SK-N-SH (cell line): ENCODE results near the gene KIR3DL3. TPM values are rescaled to one million over a fixed set of nuclear protein-coding genes. Genes with fewer than 3 reads are reported as not detected.

Source experiments
- CTCF ChIA-PET: fragments of 300-600, 350-600 bp; formaldehyde crosslinking; extraction: SDS; loops from one replicate; lab custom pipeline; 2021; lab: Yijun Ruan, JAX
- POLR2A ChIA-PET: fragments of 350-600 bp; sonication (Branson Sonifier 250); formaldehyde crosslinking; extraction: SDS; loops from one replicate; lab custom pipeline; 2020; ENCODE audit warnings: antibody characterized with exemption, inconsistent platforms; lab: Yijun Ruan, JAX
- DNase-seq: peaks from one replicate; pipeline ENCODE4 v3.0.0; 2012
- H2AFZ ChIP-seq: fragments of 200-600 bp; sonication (generic); 2 replicates; pipeline ENCODE4 v1.8.1; 2016; ENCODE audit warnings: antibody characterized with exemption, mild to moderate bottlenecking, low read depth
- H3F3A ChIP-seq: fragments of 200-600 bp; sonication (generic); replicated peaks from 2 replicates; pipeline ENCODE3; 2016; ENCODE audit warnings: antibody characterized with exemption, mild to moderate bottlenecking; ENCODE audit not compliant: insufficient read depth
- H3K27ac ChIP-seq, 2 experiments: fragments of 200-500 bp in 1 of 2; fragments of 200-600 bp in 1 of 2; sonication (Bioruptor generic) in 1 of 2; sonication (generic), shearing (Covaris generic) in 1 of 2; 2 replicates each; pipeline versions ENCODE4 v1.5.1 to v1.6.1; 2014 to 2016; ENCODE audit warnings: low read depth in 2 of 2, inconsistent platforms in 1 of 2, low read length in 1 of 2, mild to moderate bottlenecking in 1 of 2, mixed read lengths in 1 of 2
- H3K27me3 ChIP-seq: fragments of 200-600 bp; sonication (generic), shearing (Covaris generic); 2 replicates; pipeline ENCODE4 v1.6.1; 2016; ENCODE audit warnings: mixed run types; ENCODE audit not compliant: insufficient read depth
- H3K36me3 ChIP-seq, 2 experiments: fragments of 200-500 bp in 1 of 2; fragments of 200-600 bp in 1 of 2; sonication (Bioruptor generic) in 1 of 2; sonication (generic) in 1 of 2; replicated peaks in 1 of 2; 2 replicates each; pipeline versions ENCODE3 to v1.5.1; 2014 to 2016; ENCODE audit warnings: low read length in 1 of 2, mild to moderate bottlenecking in 1 of 2; ENCODE audit not compliant: insufficient read depth in 2 of 2, control insufficient read depth in 1 of 2
- H3K4me1 ChIP-seq, 2 experiments: fragments of 200-500 bp in 1 of 2; fragments of 200-600 bp in 1 of 2; sonication (Bioruptor generic) in 1 of 2; sonication (generic), shearing (Covaris generic) in 1 of 2; 2 replicates each; pipeline versions ENCODE4 v1.5.1 to v1.6.1; 2014 to 2016; ENCODE audit warnings: low read depth in 1 of 2, low read length in 1 of 2, mixed run types in 1 of 2; ENCODE audit not compliant: insufficient read depth in 2 of 2, control insufficient read depth in 1 of 2
- H3K4me2 ChIP-seq: fragments of 200-600 bp; sonication (generic), shearing (Covaris generic); 2 replicates; pipeline ENCODE4 v1.6.1; 2017; ENCODE audit warnings: mixed run types
- H3K4me3 ChIP-seq, 2 experiments: fragments of 200-500 bp in 1 of 2; fragments of 200-600 bp in 1 of 2; sonication (Bioruptor generic) in 1 of 2; sonication (generic), shearing (Covaris generic) in 1 of 2; 2 replicates each; pipeline versions ENCODE4 v1.5.1 to v1.8.1; 2014 to 2016; ENCODE audit warnings: low read depth in 2 of 2, inconsistent platforms in 1 of 2, low read length in 1 of 2, mild to moderate bottlenecking in 1 of 2, mixed read lengths in 1 of 2, moderate library complexity in 1 of 2
- H3K79me2 ChIP-seq: fragments of 200-600 bp; sonication (generic); 2 replicates; pipeline ENCODE4 v1.8.1; 2017; ENCODE audit warnings: mild to moderate bottlenecking; ENCODE audit not compliant: insufficient read depth
- H3K9ac ChIP-seq: fragments of 200-600 bp; sonication (generic); 2 replicates; pipeline ENCODE4 v1.6.1; 2017; ENCODE audit warnings: mixed run types
- H3K9me2 ChIP-seq: fragments of 200-600 bp; sonication (generic); 2 replicates; pipeline ENCODE4 v1.6.1; 2017; ENCODE audit warnings: mixed run types
- H3K9me3 ChIP-seq: fragments of 200-600 bp; sonication (generic); 2 replicates; pipeline ENCODE4 v1.6.1; 2017; ENCODE audit warnings: mixed run types, mild to moderate bottlenecking, moderate library complexity
- H4K20me1 ChIP-seq: fragments of 200-600 bp; sonication (generic); 2 replicates; pipeline ENCODE4 v1.6.1; 2017; ENCODE audit warnings: mild to moderate bottlenecking, mixed run types; ENCODE audit not compliant: insufficient read depth
- FOXJ3 ChIP-seq: sonication (generic); formaldehyde crosslinking; IDR thresholded peaks from 2 replicates; pipeline ENCODE4 v1.5.1; 2020; ENCODE audit warnings: mild to moderate bottlenecking, missing genetic modification reagents
- NFIC ChIP-seq: IDR thresholded peaks from 2 replicates; pipeline ENCODE4 v1.4.0; 2012; ENCODE audit warnings: borderline replicate concordance
- WGBS: methylation state at CpG from one replicate; pipeline ENCODE4 v1.1.6; 2017; ENCODE audit warnings: low lambda C conversion rate; 5-methylcytosine and 5-hydroxymethylcytosine counted together
- polyA plus RNA-seq, 3 experiments: library from polyadenylated mRNA; depleted of rRNA; stranded (reverse); fragments of >200 nt; gene quantifications; 2 replicates each; pipeline ENCODE4 v1.2.3, GENCODE V29; 2012
- TF ChIP-seq, protein P1 (sequence below): IDR thresholded peaks from 2 replicates; pipeline ENCODE4 v1.6.1; 2012; ENCODE audit warnings: mild to moderate bottlenecking, low read depth, low read length, moderate library complexity
- TF ChIP-seq, protein P2 (sequence below): fragments of 200-600 bp; sonication (generic); IDR thresholded peaks from 2 replicates; pipeline ENCODE4 v1.6.1; 2017; ENCODE audit warnings: antibody characterized with exemption, mild to moderate bottlenecking, moderate library complexity

The KIR3DL3 gene
- polyA plus RNA-seq, 1 of the 3 experiments (the other 2 are of a cell fraction) = not detected

DNA sequence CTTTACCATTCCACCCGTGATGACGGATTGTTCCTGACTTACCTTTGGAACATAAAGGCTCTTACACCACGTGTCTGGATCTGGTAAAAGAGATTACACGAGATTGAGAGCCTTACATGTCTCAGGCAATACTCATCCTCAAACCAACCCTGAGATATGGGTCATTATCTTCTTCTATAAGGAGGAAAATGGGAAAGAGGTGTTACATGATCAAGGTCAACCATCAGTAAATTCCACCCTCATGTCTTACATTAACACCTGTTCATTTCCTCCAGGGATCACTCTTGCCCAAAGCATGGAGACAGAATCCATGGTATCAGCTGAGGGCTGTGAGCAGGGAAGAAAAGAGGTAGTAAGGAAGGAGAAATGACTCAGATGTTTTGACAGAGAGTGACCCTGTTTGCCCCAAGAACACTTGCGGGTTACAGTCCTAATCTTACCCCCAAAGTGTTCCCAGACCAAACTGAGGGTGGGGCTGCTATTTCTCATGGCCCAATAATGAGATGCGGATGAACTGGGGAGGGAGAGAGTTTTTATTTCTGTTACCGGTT is 41.9 kb upstream of the KIR3DL3 start:
- H3K9me3 ChIP-seq = no peaks in the 10 kb centered on the region
- H3K9me2 ChIP-seq = no peaks in the 10 kb centered on the region
- no peaks in the 10 kb centered on the region for H3F3A ChIP-seq
- H3K9ac ChIP-seq = no peak overlapping the region
- no peak overlapping the region for H2AFZ ChIP-seq
- H3K27ac ChIP-seq = no peak overlapping the region
- H3K79me2 ChIP-seq = no peaks in the 10 kb centered on the region
- H3K36me3 ChIP-seq = no peaks in the 10 kb centered on the region
- DNase-seq = no peak
- no peak for TF ChIP-seq FOXJ3
- no peak for TF ChIP-seq NFIC
- no peak overlapping the region for H3K4me2 ChIP-seq
- WGBS = 4% methylated on average over 7 of the region's 7 CpGs
- no peaks in the 10 kb centered on the region for H3K4me1 ChIP-seq
- H3K27me3 ChIP-seq = peaks cover 5% of the 10 kb centered on the region; the same call in 1 of the 2 replicates
- ChIA-PET CTCF (interaction anchor here (1.2 to 4.1 kb wide), 2 partner anchors 8 to 11 kb away, joined by 4 to 28 read pairs; no protein-coding TSS in a partner anchor), POLR2A (no interaction called here)
- H4K20me1 ChIP-seq = no peaks in the 10 kb centered on the region
- H3K4me3 ChIP-seq = no peak overlapping the region

GRCh38 chr19:54684527-54684926 is 39.7 kb upstream of the KIR3DL3 start:
- Histone ChIP-seq H2AFZ (no peak overlapping the region), H3K27ac (no peak overlapping the region), H3K36me3 (no peaks in the 10 kb centered on the region), H3F3A (no peaks in the 10 kb centered on the region), H3K4me3 (no peak overlapping the region), H3K4me1 (no peaks in the 10 kb centered on the region), H3K9me3 (no peaks in the 10 kb centered on the region), H3K9me2 (no peaks in the 10 kb centered on the region), H3K9ac (no peak overlapping the region), H3K79me2 (no peaks in the 10 kb centered on the region), H3K4me2 (no peak overlapping the region), H3K27me3 (no peaks in the 10 kb centered on the region)
- no peak for DNase-seq
- 0% methylated on average over 3 of the region's 3 CpGs for WGBS
- CTCF ChIA-PET = interaction anchor here (1.4 to 4.1 kb wide), 2 partner anchors 10 to 203 kb away, joined by 3 to 28 read pairs; no protein-coding TSS in a partner anchor
- TF ChIP-seq, protein P1, sequence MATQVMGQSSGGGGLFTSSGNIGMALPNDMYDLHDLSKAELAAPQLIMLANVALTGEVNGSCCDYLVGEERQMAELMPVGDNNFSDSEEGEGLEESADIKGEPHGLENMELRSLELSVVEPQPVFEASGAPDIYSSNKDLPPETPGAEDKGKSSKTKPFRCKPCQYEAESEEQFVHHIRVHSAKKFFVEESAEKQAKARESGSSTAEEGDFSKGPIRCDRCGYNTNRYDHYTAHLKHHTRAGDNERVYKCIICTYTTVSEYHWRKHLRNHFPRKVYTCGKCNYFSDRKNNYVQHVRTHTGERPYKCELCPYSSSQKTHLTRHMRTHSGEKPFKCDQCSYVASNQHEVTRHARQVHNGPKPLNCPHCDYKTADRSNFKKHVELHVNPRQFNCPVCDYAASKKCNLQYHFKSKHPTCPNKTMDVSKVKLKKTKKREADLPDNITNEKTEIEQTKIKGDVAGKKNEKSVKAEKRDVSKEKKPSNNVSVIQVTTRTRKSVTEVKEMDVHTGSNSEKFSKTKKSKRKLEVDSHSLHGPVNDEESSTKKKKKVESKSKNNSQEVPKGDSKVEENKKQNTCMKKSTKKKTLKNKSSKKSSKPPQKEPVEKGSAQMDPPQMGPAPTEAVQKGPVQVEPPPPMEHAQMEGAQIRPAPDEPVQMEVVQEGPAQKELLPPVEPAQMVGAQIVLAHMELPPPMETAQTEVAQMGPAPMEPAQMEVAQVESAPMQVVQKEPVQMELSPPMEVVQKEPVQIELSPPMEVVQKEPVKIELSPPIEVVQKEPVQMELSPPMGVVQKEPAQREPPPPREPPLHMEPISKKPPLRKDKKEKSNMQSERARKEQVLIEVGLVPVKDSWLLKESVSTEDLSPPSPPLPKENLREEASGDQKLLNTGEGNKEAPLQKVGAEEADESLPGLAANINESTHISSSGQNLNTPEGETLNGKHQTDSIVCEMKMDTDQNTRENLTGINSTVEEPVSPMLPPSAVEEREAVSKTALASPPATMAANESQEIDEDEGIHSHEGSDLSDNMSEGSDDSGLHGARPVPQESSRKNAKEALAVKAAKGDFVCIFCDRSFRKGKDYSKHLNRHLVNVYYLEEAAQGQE = peak; percentile 97
- TF ChIP-seq, protein P2, sequence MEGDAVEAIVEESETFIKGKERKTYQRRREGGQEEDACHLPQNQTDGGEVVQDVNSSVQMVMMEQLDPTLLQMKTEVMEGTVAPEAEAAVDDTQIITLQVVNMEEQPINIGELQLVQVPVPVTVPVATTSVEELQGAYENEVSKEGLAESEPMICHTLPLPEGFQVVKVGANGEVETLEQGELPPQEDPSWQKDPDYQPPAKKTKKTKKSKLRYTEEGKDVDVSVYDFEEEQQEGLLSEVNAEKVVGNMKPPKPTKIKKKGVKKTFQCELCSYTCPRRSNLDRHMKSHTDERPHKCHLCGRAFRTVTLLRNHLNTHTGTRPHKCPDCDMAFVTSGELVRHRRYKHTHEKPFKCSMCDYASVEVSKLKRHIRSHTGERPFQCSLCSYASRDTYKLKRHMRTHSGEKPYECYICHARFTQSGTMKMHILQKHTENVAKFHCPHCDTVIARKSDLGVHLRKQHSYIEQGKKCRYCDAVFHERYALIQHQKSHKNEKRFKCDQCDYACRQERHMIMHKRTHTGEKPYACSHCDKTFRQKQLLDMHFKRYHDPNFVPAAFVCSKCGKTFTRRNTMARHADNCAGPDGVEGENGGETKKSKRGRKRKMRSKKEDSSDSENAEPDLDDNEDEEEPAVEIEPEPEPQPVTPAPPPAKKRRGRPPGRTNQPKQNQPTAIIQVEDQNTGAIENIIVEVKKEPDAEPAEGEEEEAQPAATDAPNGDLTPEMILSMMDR = no peak
- TF ChIP-seq, all 33 proteins: peak for 1
- POLR2A ChIA-PET = no interaction called here
- no peaks in the 10 kb centered on the region for H4K20me1 ChIP-seq
